HPDE6-E6E7 (cell line): Measurements from ENCODE around the gene TMEM117.

Experiments
- DNase-seq: peaks from one replicate; pipeline ENCODE4 v3.0.0; 2011; ENCODE audit warnings: missing footprints; ENCODE audit errors: extremely low spot score

Gene TMEM117

DNA sequence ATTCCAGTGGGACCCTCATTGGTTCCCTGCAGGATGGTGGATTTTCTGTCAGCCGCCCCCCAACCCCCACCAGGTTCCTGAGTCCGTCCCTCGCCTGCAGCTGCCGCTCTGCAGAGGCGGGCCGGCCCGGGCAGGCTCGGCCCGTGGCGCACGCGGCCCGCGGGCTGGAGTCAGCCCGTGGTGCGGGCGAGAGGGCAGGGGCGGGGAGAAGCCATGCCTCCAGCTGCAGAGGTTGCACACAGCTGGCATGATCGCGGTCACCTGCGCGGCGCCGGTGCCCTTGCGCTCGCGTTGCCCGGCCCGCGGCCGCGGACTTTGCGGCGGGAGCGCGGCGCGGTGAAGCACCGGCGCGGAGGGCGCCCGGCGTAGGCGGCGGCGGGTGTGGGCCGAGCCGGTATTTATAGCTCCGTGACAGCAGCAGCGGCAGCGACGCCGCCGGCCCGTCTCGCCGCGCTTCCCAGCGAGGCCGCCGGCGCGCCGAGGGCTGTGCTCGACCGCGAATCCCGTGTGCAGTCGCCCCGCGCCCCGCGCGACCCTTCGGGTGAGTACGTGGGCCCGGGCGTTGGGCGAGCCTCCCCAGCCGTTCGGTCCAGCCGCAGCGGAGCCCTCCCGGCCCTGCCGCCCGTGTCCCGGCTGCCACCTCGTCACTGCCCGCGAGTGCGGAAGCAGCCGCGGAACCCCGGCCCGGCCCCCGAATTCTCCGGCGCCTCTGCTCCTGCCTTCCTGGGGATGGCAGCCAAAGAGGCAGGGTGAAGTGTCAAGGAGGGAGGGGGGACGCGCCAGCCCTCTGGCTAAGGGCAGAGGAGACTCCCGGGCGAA is at the start of gene TMEM117:
TSS of gene TMEM117 (plus strand) at position 426 of the 819 bp plus-strand sequence.
- DNase-seq, result peak; percentile 27

DNA sequence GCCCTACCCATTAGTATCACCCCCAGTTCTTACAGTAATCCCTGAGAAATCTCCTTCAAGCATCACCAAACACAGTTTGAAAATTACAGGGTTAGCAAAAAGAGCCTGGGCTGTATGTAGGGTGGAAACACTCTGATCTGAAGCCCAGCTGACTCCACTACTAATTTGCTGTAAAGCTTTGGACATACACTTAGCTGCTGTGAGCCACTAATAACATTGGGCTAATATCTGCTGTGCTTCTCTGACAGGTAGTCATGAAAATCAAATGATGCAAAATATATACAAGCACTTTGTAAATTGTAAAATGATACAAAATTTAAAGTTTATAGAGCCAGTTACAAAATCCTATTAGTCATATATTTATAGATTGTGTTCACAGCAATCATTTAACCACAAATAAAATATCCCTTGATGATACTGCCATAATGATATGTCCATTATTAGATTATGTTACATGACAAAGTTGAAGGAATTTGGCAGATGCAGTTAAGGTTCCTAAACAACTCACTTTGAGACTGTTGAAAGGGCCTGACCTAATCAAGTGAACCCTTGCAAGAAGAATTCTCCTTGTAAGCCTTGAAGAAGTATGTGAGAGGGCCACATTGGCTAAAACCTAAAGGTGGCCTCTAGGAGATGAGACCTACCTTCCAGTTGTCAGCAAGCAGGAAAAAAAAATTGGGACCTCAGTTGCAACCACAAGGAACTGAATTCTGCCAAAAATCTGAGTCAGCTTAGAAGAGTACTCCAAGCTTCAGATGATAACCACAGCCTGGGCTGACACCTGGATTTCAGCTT is 48.8 kb upstream of the TMEM117 start:
- DNase-seq, result no peak

DNA sequence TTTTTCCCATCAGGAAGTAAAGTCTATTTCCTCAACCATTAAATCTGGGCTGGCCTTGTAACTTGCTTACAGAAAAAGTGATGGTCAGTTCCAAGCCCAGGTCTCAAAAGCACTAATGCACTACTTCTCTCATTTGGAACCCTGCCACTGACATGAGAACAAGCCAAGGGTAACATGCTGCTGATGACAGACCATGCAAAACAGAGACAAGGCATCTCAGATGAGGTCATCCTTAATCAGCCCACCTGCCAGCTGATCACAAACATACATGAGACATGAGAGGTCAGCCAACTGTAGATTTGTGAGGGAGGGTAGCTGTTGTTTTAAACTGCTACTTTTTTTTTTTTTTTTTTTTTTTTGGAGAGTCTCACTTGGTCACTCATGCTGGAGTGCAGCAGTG is 45.9 kb upstream of the TMEM117 start:
- DNase-seq, result no peak

DNA sequence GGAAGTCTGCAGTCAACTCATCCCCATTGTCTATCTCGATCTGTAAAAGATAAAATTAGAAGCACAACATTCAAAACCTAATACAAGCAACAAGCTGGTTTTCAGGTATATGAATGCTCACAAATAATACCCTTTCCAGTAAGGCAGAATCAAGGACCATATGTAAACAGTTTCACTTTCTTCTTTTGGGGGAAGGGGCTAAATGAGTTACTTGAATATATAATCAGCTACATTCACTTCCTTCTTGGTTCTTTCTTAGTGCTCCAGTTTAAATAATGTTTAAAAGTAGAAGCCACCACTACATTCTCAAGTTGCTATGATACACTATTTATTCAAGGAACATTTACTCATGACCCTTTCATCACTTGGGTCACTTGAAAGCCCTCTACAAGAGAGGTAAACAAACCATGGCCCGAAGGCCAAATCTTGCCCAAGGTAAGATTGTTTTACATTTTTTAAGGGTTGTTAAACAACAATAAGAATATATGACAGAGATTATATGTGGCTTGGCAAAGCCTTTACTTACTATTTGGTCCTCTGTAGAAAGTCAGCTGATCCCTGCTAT is 40.1 kb upstream of the TMEM117 start:
- DNase-seq, result no peak

DNA sequence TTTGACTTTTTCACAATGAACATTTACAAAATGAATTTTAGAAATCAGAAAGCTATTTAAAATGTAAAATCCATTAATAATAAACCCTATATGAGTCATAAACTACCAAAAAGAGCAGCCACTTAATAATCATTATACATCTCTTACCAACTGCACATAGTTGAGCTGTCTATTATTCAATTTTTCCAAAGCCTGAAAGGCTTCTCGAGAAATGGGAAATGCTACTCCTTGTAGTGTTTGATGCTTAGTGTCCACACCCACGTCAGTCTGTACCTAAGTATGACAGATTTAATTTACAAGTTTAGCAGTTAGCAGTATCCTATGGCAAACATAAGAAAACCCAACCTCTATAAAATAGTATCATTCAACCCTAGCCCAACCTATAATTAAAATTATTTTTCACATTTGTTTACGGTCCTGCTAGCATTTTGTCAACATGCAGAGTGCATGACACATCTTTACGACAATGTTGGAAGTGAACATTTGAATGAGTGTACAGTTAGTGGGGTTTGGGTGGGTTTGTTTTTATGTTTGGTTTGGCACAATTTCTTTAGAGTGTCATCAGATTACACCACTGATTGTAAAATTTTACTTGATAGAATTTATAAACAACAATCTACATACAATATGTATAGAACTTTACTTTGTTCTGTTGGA is 38.2 kb upstream of the TMEM117 start:
- no peak for DNase-seq

DNA sequence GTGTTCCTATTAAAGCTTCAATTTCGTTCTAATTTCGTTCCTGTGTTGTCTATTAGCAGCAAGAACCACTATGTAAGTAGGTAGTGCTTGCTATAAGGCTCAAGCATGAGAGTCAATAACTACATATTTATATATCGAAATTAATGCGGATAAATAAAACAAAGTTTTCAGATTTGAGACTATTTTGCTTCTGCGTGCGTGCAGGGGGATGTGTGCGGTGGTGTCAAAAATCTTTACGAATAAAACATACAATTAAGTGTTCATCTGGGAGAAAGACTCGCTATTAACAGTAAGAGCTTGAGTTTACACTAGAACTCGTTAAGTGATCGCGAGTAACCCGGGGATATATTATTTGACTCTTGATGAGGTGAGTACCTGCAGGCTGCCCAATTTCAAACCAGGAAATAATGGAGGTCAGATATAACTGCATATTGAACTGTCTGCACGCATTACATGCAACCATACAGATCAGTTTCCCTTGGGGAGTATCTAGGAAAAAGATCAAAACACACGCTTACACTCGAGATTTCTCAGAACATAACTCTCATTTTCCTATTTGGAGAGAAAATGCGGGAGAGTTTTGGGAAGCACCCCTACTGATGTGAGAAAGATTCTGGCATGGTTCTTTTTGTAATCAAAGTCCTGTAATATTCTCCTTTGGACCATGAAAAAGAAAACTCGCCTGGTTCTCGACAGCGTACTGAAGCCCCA is 30.6 kb upstream of the TMEM117 start:
- DNase-seq, result no peak

DNA sequence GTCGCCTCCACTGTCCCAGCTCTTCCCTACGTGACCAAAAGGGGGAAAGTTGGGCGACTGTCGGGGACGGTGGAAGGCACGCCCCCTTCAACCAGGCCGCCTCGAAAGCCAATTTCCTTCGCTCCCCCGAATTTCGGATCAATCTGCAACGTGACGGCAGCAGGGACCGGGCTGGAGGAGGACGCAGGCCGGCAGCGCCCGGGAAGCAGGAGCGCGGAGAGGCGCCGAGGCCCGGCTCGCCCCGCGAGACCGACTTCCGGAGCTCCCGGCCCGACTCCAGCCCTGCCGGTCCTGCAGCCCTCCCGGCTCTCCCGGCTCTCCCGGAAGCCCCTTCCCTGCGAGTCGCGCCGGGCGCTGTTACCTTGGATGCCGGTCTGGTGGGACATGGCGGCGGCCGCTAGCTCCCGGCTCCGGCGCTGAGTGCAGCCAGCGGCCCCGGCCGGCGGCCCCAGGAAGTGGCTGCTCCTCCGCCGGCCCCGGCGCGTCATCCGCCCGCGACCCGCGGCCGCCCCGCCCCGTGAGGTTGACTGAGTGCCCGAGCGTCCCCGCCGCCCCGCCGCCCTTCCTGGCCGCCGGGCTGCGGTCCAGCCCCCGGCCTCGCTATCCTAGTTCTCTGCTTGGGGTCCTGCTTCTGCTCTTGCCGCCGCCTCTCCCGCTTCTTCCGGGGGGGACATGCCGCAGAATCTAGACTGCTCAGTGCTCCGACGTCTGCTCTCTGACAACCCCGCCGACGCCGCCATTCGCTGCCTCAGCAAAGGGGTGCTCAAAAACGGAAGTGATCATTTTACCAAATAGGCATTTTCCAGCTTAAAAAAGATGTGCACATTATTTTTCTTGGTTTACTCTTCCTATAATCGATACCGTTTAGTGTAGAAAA is 29.8 kb upstream of the TMEM117 start, which contains the start of gene TWF1:
TSS of gene TWF1 (minus strand) at position 458 of the 877 bp plus-strand sequence. CDS start at position 386, 72 bp downstream.
- peak; percentile 74 for DNase-seq

DNA sequence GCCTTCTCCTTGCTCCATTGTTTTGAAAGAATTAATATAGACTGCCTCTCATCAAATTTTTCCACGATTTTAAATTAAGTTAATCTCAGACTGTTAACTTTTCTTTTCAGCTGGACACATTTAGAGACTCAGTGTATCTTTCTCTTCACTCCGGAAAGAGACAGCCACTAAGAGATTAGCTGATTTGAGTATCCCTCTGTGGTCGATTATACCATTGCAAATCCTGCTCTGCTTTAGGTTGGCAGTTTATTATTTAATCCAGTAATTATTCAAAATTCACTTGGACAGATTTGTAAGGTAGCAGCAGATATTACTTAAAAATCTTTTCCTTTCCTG is 29.2 kb upstream of the TMEM117 start:
- DNase-seq, result no peak

DNA sequence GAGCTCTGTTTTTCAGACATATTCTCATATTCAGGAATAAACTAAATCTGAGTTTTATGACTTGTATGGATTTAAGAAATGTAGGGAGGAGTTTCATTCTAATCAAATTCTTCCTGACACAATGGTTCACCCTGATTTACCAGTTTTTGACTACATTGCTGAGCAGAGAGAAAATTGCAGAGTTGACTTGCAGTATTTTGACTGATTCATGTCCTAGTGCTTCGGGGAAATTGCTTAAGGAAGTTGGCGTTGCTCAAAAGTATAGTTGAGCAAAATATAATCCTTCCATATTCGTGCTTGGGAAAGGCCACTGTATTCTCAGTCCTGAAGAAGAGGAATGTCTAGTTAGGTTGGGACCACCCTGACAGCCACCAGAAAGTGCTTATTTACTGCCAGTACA is 28.5 kb upstream of the TMEM117 start:
- no peak for DNase-seq

DNA sequence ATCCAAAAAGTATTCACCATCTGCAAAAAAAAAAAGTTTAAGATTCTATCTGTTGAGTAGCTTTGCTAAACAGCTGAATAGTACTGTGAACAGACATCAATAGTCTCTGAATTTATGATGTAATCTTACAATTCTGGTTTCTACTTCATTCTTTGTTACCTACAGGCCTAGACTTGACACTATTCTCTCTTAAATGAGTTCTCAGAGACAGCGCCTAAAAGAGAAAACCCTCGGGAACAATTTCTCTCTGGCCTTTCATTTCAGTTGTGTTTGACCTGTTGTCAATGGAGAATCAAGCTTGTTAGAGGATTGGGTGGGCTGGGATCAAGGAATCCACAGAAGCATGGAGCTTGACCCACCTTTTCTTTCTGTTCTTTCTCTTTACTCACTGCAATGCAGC is 23.8 kb upstream of the TMEM117 start:
- no peak for DNase-seq

DNA sequence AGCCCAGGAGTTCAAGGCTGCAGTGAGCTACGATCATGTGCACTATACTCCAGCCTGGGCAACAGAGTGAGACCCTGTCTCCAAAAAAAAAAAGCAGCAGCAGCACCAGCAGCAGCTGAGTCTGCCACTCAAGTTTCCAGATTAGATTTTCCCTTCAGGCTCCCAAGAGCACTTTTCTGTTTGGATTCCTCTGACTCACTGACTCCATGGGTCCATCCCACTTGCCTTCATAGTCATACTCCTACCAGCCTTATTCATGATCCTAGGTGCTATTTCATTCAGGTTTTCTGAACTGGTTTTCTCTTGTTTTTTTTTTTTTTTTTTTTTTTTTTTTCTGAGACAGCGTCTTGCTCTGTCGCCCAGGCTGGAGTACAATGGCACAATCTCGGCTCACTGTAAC is 23.0 kb upstream of the TMEM117 start:
- DNase-seq, result peak; percentile 8

DNA sequence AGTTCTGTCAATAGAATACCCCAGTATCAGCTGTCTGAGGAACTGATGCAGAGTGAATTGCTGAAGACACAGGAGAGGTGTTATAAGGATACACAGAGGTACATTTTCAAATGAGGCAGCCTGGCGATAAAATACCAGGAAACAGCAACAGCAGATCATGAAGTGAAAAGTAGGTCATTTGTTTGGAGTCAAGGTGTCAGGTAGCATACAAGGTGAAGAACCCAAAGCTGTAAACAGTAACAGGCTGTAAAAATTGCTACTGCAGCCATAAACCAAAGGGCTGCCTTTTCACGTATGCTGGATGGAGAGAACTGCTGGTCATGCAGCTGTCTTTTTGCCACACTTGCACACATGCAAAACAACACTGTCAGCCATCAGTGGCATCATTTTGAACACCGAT is 20.5 kb upstream of the TMEM117 start:
- DNase-seq, result no peak

DNA sequence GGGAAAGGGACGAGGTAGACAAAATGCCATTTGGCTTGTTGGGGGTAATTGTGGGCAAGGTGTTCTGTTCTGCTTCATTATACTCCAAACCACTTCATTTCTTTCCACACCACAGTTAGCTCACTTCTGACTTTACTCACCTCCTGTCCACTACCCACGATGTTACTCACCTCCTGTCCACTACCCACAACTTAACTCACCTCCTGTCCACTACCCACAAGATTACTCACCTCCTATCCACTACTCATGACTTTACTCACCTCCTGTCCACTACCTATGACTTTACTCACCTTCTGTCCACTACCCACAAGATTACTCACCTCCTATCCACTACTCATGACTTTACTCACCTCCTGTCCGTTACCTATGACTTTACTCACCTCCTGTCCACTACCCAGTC is 19.7 kb upstream of the TMEM117 start:
- DNase-seq, result no peak

DNA sequence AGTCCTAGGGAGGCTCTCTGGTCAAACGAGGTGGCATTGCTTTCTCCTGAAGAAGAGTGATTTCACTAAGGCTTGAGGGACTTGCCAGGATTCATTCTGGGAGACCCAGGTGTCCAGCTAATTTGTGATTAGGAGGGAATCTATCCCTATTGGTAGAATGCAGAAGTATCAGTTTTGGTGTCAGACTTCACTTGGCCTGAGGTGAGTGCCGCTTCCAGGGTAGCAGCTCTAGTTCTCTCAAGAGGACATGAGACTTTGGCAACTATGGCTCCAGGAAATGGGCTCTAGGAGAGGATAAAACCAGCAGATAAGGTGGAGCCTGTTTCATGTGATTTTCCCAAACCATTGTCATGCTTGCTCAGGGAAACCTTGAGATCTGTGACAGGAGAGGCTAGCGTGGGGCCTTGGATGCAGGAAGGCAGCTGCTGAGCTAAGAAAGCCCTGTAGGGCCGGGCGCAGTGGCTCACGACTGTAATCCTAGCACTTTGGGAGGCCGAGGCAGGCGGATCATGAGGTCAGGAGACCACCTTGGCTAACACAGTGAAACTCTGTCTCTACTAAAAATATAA is 11.6 kb upstream of the TMEM117 start:
- no peak for DNase-seq

DNA sequence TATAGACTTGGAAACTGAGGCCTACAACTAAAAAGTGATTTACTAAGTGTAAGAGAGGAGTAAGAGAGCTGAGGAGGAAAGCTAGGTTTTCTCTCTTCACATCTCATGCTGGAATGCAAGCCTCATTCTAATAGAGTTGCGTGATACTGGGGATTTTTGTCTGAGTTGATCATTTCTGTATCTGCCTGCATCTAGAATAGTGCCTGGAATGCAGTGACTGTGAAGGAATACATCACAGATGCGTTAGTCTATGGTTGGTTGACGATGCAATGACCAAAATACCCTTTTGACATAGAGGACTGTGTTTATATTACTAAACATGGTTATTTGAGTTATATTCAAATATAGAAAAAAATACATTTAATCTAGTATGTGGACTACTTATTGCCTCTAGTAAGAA is 9.2 kb upstream of the TMEM117 start:
- DNase-seq, result no peak

DNA sequence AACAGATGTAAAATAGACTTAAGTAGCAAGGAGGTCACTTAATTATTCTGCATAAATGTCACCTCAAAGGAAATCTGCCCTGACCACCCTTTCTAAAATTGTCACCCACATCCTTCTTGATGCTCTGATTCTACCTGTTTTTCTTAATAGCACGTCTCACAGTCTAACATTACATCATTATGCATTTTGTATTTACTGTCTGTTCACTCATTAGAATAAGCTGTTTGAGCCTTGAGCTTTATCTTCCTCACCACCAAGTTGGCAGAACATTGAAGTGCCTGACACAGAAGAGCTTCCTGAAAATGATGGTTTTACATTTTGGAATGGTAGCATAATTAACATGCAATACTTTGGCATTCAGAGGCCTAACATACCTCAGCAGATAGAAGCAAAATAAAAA is 8.8 kb upstream of the TMEM117 start:
- no peak for DNase-seq

DNA sequence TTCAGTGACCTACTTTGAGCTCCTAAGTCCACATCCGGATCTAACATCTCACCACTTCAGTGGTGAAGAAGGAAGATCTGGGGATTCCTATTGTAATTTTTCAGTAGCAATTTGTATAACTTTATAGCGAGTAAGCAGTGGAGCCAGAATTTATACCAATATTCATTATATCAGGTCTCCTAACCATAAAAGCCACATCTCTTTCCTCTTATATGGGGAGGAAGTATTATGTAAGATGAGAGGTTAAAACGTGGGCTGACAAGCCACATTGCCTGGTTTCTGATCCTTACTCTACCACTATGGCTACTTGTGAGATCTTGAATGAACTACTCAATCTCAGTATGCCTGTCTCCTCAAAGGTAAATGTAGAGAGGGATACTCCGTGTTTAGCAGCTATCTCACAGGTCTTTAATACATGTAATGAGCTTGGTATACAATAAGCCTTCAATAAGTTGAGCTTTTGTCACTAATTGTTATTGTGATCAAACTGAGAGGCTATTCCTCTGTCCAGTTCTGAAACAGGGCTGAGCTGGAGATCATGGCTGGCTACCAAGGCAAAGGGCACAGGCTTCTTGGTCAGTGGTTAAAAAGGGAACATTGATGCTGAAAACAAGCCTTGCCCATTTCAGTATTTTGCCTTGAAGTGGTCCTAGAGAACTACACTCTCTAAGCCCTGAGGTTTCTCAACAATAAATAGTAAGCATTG is 3.3 kb upstream of the TMEM117 start:
- no peak for DNase-seq

DNA sequence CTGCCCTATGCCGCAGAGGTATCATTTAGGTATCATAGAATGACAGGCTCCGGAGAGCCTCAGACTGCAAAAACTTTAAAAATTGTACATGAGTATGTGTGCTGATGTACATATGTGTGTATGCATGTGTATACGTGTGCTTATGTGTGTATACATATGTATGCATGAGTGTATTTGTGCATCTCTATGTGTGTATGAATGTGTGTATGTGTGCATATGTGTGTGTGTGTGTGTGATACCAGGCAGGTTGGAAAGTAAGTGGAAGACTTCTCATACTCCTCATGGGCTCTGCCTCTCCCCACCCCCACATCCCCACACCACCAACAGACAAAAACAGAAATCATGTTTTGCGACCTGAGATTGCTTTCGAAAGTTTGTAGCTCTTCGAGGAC is 621 bp upstream of the TMEM117 start:
- no peak for DNase-seq

DNA sequence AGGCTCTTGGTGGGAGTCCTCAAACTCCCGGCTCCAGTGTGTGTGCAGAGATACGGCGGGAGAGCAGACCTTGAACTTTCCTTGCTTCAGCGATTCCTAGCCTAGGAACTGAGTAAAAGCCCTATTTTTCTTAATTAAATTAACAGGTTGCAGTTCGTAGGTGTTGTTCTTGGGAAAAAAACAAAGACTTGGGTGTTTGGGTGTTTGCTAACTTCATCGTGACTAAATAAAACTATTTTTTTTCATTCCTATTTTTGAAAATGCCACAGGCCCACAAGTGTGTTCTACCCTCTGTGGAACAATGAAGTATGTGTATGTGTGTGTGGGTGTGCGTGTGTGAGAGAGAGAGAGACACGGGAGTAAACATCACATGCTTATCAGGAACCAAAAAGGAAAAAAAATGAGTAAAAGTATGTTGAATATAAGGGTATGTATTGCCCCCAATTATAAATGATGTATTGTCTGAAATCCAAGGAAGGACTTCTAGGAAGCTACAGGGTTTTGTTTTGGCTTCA is 651 bp downstream of the TMEM117 start:
- DNase-seq, result no peak
